Activated naive CD8-positive, alpha-beta T cell treated with anti-CD3 and anti-CD28 coated beads for 36 hours (primary cell): ENCODE measurements around the gene STK25. TPM values are rescaled to one million over a fixed set of nuclear protein-coding genes. Genes with fewer than 3 reads are reported as not detected.

Source experiments
- DNase-seq: peaks from one replicate; pipeline ENCODE4 v3.0.0; 2021
- H3K27ac Mint-ChIP-seq: one replicate; pipeline ENCODE4 v1.8.0; 2022; ENCODE audit warnings: mild to moderate bottlenecking, moderate library complexity, mixed read lengths
- H3K27me3 Mint-ChIP-seq: one replicate; pipeline ENCODE4 v1.8.0; 2022; ENCODE audit warnings: mild to moderate bottlenecking, mixed read lengths
- H3K36me3 Mint-ChIP-seq: one replicate; pipeline ENCODE4 v1.8.0; 2021; ENCODE audit warnings: mild to moderate bottlenecking, mixed read lengths
- H3K4me1 Mint-ChIP-seq: one replicate; pipeline ENCODE4 v1.8.0; 2021; ENCODE audit warnings: mixed read lengths
- H3K4me3 Mint-ChIP-seq: one replicate; pipeline ENCODE4 v1.8.0; 2022; ENCODE audit warnings: mild to moderate bottlenecking, moderate library complexity, mixed read lengths
- H3K9me3 Mint-ChIP-seq: one replicate; pipeline ENCODE4 v1.8.0; 2022; ENCODE audit warnings: mixed read lengths
- total RNA-seq, 2 experiments: library from RNA; stranded (reverse); gene quantifications; one replicate each; pipeline ENCODE4 v1.2.3, GENCODE V29; 2021

STK25 gene
- total RNA-seq, 2 experiments from 2014 or later, result 86.2 to 87.7 TPM

GRCh38 chr2:241479026-241479898 lies 29.1 kb downstream of the STK25 start:
- Mint-ChIP-seq H3K27ac (no peak overlapping the region), H3K9me3 (no peaks in the 10 kb centered on the region), H3K36me3 (no peaks in the 10 kb centered on the region), H3K4me1 (no peaks in the 10 kb centered on the region), H3K27me3 (no peaks in the 10 kb centered on the region), H3K4me3 (no peak overlapping the region)
- DNase-seq, result no peak

DNA sequence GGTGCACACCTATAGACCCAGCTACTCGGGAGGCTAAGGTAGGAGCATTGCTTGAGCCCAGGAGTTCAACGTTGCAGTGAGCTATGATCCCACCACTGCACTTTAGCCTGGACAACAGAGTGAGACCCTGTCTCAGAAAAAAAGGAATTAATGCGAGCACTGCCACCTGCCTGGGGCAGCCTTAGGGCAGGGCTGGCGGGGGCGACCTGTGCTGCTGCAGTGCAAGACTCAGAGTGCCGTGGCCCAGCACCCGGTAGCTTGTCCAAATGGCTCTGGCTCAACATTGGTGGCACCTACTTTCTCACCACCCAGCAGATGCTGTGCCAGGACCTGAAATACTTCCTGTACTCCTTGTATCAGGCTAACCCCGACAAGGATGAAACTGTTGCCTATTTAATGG lies 30.2 kb downstream of the STK25 start:
- DNase-seq, result no peak
- Mint-ChIP-seq H3K27me3 (peaks cover under 1% of the 10 kb centered on the region), H3K4me3 (no peak overlapping the region), H3K9me3 (no peaks in the 10 kb centered on the region), H3K27ac (no peak overlapping the region), H3K4me1 (no peaks in the 10 kb centered on the region), H3K36me3 (no peaks in the 10 kb centered on the region)

GRCh38 chr2:241475267-241475666 lies 33.1 kb downstream of the STK25 start:
- Mint-ChIP-seq H3K9me3 (no peaks in the 10 kb centered on the region), H3K4me1 (no peaks in the 10 kb centered on the region), H3K36me3 (no peaks in the 10 kb centered on the region), H3K27me3 (peaks cover 20% of the 10 kb centered on the region), H3K27ac (no peak overlapping the region), H3K4me3 (no peak overlapping the region)
- DNase-seq, result no peak

- Mint-ChIP-seq H3K4me3 (no peak overlapping the region), H3K36me3 (no peaks in the 10 kb centered on the region), H3K27ac (no peak overlapping the region), H3K27me3 (peaks cover 20% of the 10 kb centered on the region), H3K4me1 (no peaks in the 10 kb centered on the region), H3K9me3 (no peaks in the 10 kb centered on the region)
- no peak for DNase-seq
These were observed 35.0 kb downstream of the STK25 start for GRCh38 chr2:241473399-241473798.

GRCh38 chr2:241469746-241470145 lies 38.6 kb downstream of the STK25 start:
- Mint-ChIP-seq H3K9me3 (no peaks in the 10 kb centered on the region), H3K27me3 (peaks cover 23% of the 10 kb centered on the region), H3K4me3 (no peak overlapping the region), H3K36me3 (no peaks in the 10 kb centered on the region), H3K4me1 (no peaks in the 10 kb centered on the region), H3K27ac (no peak overlapping the region)
- DNase-seq, result no peak

DNA sequence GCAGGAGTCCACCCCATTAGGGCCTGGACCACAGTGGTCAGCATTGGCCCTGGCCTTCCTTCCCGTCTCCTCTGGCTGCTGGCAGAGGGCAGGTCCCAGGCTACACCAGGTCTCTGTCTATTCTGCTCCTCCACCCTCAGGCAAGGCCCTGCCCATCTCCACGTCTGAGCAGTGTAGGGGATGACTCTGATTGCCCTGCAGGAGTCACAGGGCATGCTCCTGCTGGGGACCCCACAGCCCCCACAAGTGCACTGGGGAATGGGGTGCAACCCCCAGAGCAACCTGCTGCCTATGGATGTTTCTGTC lies 40.0 kb downstream of the STK25 start:
- DNase-seq, result no peak
- Mint-ChIP-seq H3K4me3 (no peak overlapping the region), H3K27ac (no peak overlapping the region), H3K9me3 (no peaks in the 10 kb centered on the region), H3K4me1 (no peaks in the 10 kb centered on the region), H3K36me3 (no peaks in the 10 kb centered on the region), H3K27me3 (peaks cover 23% of the 10 kb centered on the region)

DNA sequence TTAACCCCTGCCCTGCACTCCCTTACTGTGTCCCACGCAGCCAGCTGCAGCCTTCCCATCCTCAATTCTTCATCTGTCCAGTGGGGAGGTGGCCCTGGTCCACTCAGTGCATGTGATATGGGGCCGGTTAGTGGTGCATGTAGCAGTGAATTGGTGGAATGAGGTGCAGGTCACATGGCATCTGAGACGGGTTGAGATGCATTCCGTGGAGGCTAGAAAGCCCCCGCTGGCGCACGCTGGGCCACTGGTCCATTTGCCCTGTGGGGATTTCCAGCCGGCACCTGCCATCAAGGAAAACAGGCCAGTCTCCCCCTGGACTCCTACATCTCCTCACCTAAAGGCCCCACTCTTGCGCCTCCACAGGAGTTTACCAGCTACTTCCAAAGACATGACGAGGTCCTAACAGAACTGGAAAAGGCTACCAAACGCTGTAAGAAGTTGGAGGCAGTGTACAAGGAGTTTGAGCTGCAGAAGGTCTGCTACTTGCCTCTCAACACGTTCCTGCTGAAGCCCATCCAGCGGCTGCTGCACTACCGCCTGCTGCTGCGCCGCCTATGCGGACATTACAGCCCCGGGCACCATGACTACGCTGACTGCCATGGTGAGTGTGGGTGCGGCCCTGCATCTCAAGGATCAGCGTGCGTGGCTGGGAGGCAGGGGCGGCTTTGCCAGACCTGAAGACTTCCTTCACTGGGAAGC lies 40.5 kb downstream of the STK25 start:
- peaks cover 21% of the 10 kb centered on the region for H3K27me3 Mint-ChIP-seq
- no peaks in the 10 kb centered on the region for H3K36me3 Mint-ChIP-seq
- DNase-seq, result no peak
- H3K27ac Mint-ChIP-seq, result no peak overlapping the region
- no peaks in the 10 kb centered on the region for H3K9me3 Mint-ChIP-seq
- no peaks in the 10 kb centered on the region for H3K4me1 Mint-ChIP-seq
- no peak overlapping the region for H3K4me3 Mint-ChIP-seq

DNA sequence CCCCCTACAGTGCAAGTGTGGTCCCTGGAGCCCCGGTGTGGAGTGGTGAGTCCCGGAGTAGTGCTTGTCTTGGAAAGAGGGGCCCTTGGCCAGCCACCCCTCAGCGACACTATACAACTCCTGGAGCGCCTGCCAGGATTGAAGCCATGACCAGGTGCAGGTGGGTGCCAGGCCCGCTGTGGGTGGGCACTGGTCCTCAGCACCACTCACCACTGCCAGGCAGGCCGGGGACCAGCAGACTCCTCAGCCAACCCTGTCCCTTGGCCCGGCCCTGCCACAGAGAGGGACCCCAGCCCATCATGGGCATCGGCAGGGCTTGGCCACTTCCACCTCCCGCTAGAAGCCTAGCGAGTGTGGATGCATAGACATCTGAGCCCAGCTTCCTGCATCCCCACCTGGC lies 42.2 kb downstream of the STK25 start:
- no peaks in the 10 kb centered on the region for H3K9me3 Mint-ChIP-seq
- no peak overlapping the region for H3K27ac Mint-ChIP-seq
- H3K4me3 Mint-ChIP-seq, result no peak overlapping the region
- no peaks in the 10 kb centered on the region for H3K4me1 Mint-ChIP-seq
- DNase-seq, result no peak
- no peaks in the 10 kb centered on the region for H3K36me3 Mint-ChIP-seq
- peaks cover 7% of the 10 kb centered on the region for H3K27me3 Mint-ChIP-seq

DNA sequence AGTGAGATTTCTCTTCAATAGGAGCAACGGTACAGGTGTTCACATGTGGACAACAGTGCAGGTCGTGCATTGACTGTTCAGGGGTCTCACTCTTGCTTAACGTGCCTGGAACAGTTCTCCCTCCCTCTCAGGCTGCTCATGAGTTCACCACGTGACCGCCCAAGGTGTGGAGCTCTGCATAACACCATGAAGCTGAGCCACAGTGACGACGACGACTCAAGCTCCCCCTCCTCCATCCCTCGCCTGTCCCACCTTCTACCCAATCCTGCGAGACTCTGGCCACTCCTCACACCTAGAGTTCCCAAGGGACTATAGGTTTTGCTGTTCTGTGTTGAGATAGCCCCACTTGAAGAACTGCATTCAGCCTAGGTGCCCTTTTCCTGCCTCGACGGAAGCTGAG lies 42.8 kb downstream of the STK25 start:
- Mint-ChIP-seq H3K27me3 (peaks cover 3% of the 10 kb centered on the region), H3K4me1 (no peaks in the 10 kb centered on the region), H3K27ac (no peak overlapping the region), H3K4me3 (no peak overlapping the region), H3K36me3 (no peaks in the 10 kb centered on the region), H3K9me3 (no peaks in the 10 kb centered on the region)
- DNase-seq, result no peak

GRCh38 chr2:241463276-241464135 lies 44.9 kb downstream of the STK25 start:
- Mint-ChIP-seq H3K27ac (no peak overlapping the region), H3K4me3 (no peak overlapping the region), H3K9me3 (no peaks in the 10 kb centered on the region), H3K27me3 (peaks cover 3% of the 10 kb centered on the region), H3K4me1 (no peaks in the 10 kb centered on the region), H3K36me3 (no peaks in the 10 kb centered on the region)
- no peak for DNase-seq

DNA sequence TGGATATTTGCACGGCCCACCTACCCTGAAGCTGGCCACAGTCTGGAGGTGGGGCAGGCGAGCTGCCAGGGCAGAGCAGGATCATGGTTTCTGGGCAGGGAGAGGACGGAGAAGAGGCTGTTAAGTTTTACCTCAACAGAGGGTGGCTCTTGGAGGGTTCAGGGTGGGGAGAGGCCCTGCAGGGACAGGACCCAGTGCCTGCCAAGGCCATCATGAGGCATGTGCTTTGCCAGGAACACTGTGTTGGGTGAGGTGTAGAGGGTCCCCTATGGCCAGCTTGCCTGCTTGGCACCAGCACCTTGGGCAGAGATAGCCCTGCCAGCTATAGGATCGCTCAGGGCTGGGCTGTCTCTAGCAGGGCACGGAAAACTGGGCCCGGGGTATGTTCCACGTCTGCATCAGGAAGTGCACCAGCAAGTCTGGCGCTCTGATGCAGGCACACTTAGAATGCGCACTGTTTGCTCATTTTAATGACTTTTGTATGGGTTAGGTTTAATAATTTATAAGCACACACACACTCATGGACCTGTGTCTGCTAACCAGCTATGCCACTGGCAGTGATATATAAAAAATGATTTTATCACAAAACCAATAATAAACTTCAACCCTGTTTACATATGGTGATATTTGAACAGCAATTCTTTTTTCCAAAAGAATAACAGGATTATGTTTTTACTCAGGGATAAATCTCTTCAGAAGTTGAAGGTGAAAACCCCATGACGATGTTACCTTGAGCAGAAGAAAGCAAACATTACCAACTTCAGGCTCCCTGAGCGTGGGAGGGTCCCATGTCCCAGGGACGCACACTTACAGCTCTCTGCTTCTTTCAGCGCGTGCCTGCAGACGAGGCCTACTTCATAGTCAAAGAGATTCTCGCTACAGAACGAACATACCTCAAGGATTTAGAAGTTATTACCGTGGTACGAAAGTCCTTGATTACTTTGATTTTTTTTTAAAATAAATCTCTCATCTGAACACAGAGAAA lies 46.4 kb downstream of the STK25 start:
- no peak for DNase-seq
- Mint-ChIP-seq H3K4me3 (no peak overlapping the region), H3K27ac (no peak overlapping the region), H3K36me3 (no peaks in the 10 kb centered on the region), H3K4me1 (no peaks in the 10 kb centered on the region), H3K27me3 (peaks cover 6% of the 10 kb centered on the region), H3K9me3 (no peaks in the 10 kb centered on the region)

DNA sequence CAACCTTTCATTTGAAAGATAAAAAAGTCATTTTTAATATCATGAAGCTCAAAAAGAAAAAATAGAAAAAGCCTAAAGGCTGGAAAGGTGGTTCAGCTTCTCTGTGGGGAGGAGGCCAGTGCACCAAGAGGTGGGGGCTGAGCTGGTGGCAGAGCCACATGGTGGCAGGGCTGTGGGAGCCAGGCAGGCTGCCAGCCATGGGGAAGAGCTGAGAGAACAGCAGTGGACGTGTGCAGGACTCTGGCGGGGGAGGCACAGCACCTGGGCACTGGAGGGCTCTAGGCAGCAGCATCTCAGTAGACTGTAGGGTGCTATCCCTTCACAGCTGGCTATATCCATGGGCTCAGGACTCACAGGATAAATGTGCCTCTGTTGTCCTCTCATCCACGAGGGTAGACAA lies 47.8 kb downstream of the STK25 start:
- Mint-ChIP-seq H3K36me3 (no peaks in the 10 kb centered on the region), H3K27me3 (peaks cover 11% of the 10 kb centered on the region), H3K27ac (no peak overlapping the region), H3K4me1 (no peaks in the 10 kb centered on the region), H3K9me3 (no peaks in the 10 kb centered on the region), H3K4me3 (no peak overlapping the region)
- DNase-seq, result no peak

DNA sequence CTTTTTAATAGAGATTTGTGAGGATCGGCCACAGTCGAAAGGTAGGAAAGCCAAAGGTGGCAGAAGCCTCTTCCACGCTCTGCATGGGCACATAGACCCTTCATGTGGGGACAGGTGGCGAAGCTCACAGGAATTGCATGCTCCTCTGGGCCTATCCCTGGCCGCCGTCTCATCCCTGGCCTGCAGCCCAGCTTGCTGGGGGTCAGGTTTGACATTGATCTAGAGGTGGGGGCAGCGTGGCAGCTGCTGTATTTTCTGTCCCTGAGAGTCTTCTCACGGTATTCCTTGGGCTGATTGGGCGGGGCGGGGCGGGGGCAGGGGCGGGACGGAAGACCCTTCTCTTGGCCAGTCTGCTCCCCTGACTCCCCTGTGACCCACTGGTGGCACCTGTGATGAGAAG lies 48.9 kb downstream of the STK25 start:
- Mint-ChIP-seq H3K4me1 (no peaks in the 10 kb centered on the region), H3K36me3 (no peaks in the 10 kb centered on the region), H3K4me3 (no peak overlapping the region), H3K9me3 (no peaks in the 10 kb centered on the region), H3K27me3 (peaks cover 15% of the 10 kb centered on the region), H3K27ac (no peak overlapping the region)
- no peak for DNase-seq

DNA sequence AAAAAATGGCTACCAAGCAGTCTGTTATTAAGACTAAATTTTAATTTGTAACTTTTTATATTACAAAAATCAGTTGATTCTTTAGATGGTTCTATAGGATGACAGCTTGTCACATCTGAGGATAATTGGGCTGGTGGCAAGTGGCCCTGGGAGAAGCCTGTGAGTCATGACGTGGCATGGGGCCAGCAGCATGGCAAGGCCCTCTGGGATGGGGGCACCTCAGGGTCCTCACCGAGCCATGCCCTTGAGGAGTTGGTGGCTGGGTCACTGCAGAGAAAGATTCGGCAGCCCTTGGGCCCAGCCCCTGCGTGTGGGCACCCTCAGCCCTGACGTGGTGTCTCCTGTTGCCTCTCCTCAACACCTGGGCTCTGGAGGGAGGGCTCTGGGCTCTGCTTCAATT lies 49.7 kb downstream of the STK25 start:
- no peaks in the 10 kb centered on the region for H3K36me3 Mint-ChIP-seq
- no peak overlapping the region for H3K4me3 Mint-ChIP-seq
- H3K27me3 Mint-ChIP-seq, result peaks cover 22% of the 10 kb centered on the region
- H3K27ac Mint-ChIP-seq, result no peak overlapping the region
- H3K9me3 Mint-ChIP-seq, result no peaks in the 10 kb centered on the region
- H3K4me1 Mint-ChIP-seq, result no peaks in the 10 kb centered on the region
- no peak for DNase-seq
